PC-9 (cell line): ENCODE data around the gene CACNA1A. TPM values are rescaled to one million over a fixed set of nuclear protein-coding genes. Genes with fewer than 3 reads are reported as not detected.

Source experiments
- BruUV-seq: library from RNA; stranded (reverse); fragments of 400-500 nt; replicated peaks from 2 replicates; lab custom pipeline; 2021; lab: Mats Ljungman, UMichigan
- CTCF ChIA-PET: fragments of 300-600 bp; sonication (Branson Sonifier 250); formaldehyde crosslinking; loops from one replicate; lab custom pipeline; 2022; ENCODE audit warnings: antibody characterized with exemption; lab: Charles Lee
- POLR2A ChIA-PET: fragments of 300-600 bp; sonication (Branson Sonifier 250); formaldehyde crosslinking; loops from one replicate; lab custom pipeline; 2022; ENCODE audit warnings: antibody characterized with exemption; ENCODE audit not compliant: unreplicated experiment; lab: Charles Lee
- DNase-seq, 2 experiments: peaks; one replicate each; pipeline versions ENCODE4 v3.0.0 to v3.0.0-alpha.2; 2015 to 2022; ENCODE audit warnings: mixed read lengths in 1 of 2
- H2AFZ ChIP-seq: fragments of 200-600 bp; sonication (generic); 2 replicates; pipeline ENCODE4 v1.8.1; 2017; ENCODE audit warnings: antibody characterized with exemption
- H3F3A ChIP-seq: fragments of 200-600 bp; sonication (generic); 2 replicates; pipeline ENCODE4 v1.8.1; 2017; ENCODE audit warnings: antibody characterized with exemption, mild to moderate bottlenecking, low read depth; ENCODE audit not compliant: insufficient read depth
- H3K27ac ChIP-seq: fragments of 200-600 bp; sonication (generic); 2 replicates; pipeline ENCODE4 v1.6.1; 2016; ENCODE audit warnings: mixed run types
- H3K27me3 ChIP-seq: fragments of 200-600 bp; sonication (generic); 2 replicates; pipeline ENCODE4 v1.6.1; 2016; ENCODE audit warnings: low read depth, mixed run types; ENCODE audit not compliant: insufficient read depth
- H3K36me3 ChIP-seq: fragments of 200-600 bp; sonication (generic); 2 replicates; pipeline ENCODE4 v1.6.1; 2016; ENCODE audit warnings: low read depth, mixed run types
- H3K4me1 ChIP-seq: fragments of 200-600 bp; sonication (generic); replicated peaks from 2 replicates; pipeline ENCODE4 v1.6.1; 2016; ENCODE audit warnings: mixed run types; ENCODE audit not compliant: insufficient read depth
- H3K4me2 ChIP-seq: fragments of 200-600 bp; sonication (generic); 2 replicates; pipeline ENCODE4 v1.6.1; 2017; ENCODE audit warnings: mixed run types
- H3K4me3 ChIP-seq: fragments of 200-600 bp; sonication (generic); 2 replicates; pipeline ENCODE4 v1.6.1; 2016; ENCODE audit warnings: mixed run types
- H3K79me2 ChIP-seq: fragments of 200-600 bp; sonication (generic); 2 replicates; pipeline ENCODE4 v1.6.1; 2017; ENCODE audit warnings: low read depth, mixed run types
- H3K9me2 ChIP-seq: fragments of 200-600 bp; sonication (generic); 2 replicates; pipeline ENCODE4 v1.8.1; 2017; ENCODE audit warnings: mild to moderate bottlenecking; ENCODE audit not compliant: insufficient read depth
- H3K9me3 ChIP-seq: fragments of 200-600 bp; sonication (generic); 2 replicates; pipeline ENCODE4 v1.8.1; 2016; ENCODE audit warnings: low read depth; ENCODE audit not compliant: insufficient read depth
- H4K20me1 ChIP-seq: fragments of 200-600 bp; sonication (generic); 2 replicates; pipeline ENCODE4 v1.8.1; 2017; ENCODE audit not compliant: insufficient read depth
- EZH2 ChIP-seq: fragments of 200-600 bp; sonication (generic); IDR thresholded peaks from 2 replicates; pipeline ENCODE4 v1.8.0; 2017; ENCODE audit warnings: antibody characterized with exemption, low read depth
- intact Hi-C: fragments of 100-400 bp; cut with micrococcal nuclease; formaldehyde crosslinking; loops from one replicate; pipeline ENCODE4 v1.10.0; 2022; ENCODE audit not compliant: unreplicated experiment
- total RNA-seq: library from RNA; stranded (reverse); gene quantifications from 2 replicates; pipeline ENCODE4 v1.2.3, GENCODE V29; 2021
- TF ChIP-seq, protein P1 (sequence below): fragments of 200-600 bp; sonication (generic); conservative IDR thresholded peaks from 2 replicates; pipeline ENCODE4 v1.6.1; 2017; ENCODE audit warnings: mixed run types, antibody characterized with exemption, mild to moderate bottlenecking, moderate library complexity

CACNA1A gene
- total RNA-seq, 1 experiment from 2014 or later = 0.35 TPM

DNA sequence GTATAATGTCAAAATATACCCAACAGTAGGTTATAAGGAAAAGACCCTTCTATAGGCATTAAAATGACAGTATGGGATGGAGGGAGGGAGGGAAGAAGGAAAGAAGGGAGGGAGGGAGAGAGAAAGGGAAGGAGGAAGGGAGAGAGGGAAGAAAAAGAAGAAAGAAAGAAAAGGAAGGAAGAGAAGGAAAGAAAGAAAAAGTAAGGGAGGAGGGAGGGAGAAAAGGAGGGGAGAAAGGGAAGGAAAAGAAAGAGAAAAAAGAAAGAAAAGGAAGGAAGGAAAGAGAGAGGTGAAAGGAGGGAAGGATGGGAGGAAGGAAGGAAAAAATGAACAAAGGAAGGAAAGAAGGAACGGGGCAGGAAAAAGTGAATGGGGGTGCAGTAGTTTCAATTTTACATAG lies 35.3 kb upstream of the CACNA1A start:
- no peaks in the 10 kb centered on the region for H3K9me3 ChIP-seq
- BruUV-seq = no TSS peak
- no peak overlapping the region for H3K27ac ChIP-seq
- intact Hi-C loops = no loop called here
- no peak overlapping the region for H3K4me3 ChIP-seq
- no peak overlapping the region for H2AFZ ChIP-seq
- H3K9me2 ChIP-seq = no peaks in the 10 kb centered on the region
- H4K20me1 ChIP-seq = no peaks in the 10 kb centered on the region
- H3F3A ChIP-seq = no peaks in the 10 kb centered on the region
- no peaks in the 10 kb centered on the region for H3K4me1 ChIP-seq
- no peaks in the 10 kb centered on the region for H3K36me3 ChIP-seq
- no peaks in the 10 kb centered on the region for H3K79me2 ChIP-seq
- DNase-seq = no peak
- TF ChIP-seq, protein P1, sequence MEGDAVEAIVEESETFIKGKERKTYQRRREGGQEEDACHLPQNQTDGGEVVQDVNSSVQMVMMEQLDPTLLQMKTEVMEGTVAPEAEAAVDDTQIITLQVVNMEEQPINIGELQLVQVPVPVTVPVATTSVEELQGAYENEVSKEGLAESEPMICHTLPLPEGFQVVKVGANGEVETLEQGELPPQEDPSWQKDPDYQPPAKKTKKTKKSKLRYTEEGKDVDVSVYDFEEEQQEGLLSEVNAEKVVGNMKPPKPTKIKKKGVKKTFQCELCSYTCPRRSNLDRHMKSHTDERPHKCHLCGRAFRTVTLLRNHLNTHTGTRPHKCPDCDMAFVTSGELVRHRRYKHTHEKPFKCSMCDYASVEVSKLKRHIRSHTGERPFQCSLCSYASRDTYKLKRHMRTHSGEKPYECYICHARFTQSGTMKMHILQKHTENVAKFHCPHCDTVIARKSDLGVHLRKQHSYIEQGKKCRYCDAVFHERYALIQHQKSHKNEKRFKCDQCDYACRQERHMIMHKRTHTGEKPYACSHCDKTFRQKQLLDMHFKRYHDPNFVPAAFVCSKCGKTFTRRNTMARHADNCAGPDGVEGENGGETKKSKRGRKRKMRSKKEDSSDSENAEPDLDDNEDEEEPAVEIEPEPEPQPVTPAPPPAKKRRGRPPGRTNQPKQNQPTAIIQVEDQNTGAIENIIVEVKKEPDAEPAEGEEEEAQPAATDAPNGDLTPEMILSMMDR = no peak
- no peak for TF ChIP-seq EZH2
- ChIA-PET CTCF (no interaction called here), POLR2A (no interaction called here)
- H3K4me2 ChIP-seq = no peak overlapping the region
- peaks cover 46% of the 10 kb centered on the region for H3K27me3 ChIP-seq

DNA sequence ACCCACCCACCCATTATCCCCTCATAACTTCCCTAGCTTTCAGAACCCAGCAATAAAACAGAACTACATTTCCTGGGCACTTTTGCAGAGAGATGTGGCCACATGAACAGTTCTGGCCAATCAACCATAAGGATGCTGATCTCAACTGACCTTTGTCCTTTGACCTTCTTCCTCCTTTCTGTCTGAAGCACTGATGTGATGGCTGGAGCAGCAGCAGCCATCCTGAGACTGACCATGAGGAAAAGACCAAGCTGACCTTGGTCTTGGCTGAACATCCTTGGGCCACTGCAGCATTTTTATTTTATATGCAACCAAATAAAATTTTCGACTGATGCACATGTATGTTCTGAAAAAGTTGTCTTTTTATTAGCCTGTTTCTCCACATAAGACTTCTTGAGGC lies 33.1 kb upstream of the CACNA1A start:
- intact Hi-C loops = no loop called here
- Histone ChIP-seq H3K27ac (no peak overlapping the region), H4K20me1 (no peaks in the 10 kb centered on the region), H3K36me3 (no peaks in the 10 kb centered on the region), H3K9me2 (no peaks in the 10 kb centered on the region), H2AFZ (no peak overlapping the region), H3K4me2 (no peak overlapping the region), H3K27me3 (peaks cover 60% of the 10 kb centered on the region), H3K79me2 (no peaks in the 10 kb centered on the region), H3F3A (no peaks in the 10 kb centered on the region), H3K9me3 (no peaks in the 10 kb centered on the region), H3K4me1 (no peaks in the 10 kb centered on the region), H3K4me3 (no peak overlapping the region)
- no peak for DNase-seq
- BruUV-seq = no TSS peak
- ChIA-PET POLR2A (interaction anchor here (0.5 kb wide), 1 partner anchor 997 kb away, joined by 5 read pairs; no protein-coding TSS in a partner anchor), CTCF (no interaction called here)
- no peak for TF ChIP-seq EZH2
- TF ChIP-seq, protein P1 = no peak

DNA sequence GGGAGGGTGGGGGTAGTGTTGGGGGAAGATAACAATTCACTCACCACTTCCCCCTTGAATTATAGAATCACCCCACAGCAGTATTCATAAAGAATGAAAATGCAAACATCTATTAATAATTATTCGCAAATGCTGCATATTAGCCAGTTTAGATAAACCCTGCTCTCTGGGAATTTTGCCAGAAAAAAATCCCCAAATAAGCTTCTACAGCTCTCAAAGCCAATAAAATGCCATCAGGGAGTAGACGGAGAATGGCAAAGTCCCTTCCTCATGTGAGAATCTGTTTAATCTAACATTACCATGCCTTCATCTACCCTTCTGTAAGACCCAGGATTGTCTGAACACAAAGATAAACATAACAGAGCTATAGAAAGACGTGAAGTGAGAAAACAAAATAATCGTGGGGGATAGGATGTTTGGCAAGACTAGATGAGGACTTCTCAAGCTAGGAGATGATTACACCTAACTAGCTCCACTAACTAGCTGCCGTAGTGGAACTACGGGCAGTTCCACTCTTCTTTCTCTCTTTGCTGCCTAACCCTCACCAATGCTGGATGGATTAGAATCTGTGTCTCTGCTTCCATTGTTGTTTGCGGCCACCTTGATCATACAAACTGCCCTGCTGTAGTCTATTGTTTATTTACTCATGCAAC lies 32.4 kb upstream of the CACNA1A start:
- BruUV-seq = no TSS peak
- TF ChIP-seq, protein P1 = no peak

More for the DNA sequence above, 32.4 kb upstream of the CACNA1A start:
- H3K4me2 ChIP-seq = no peak overlapping the region
- no peak for DNase-seq
- POLR2A ChIA-PET = interaction anchor here (0.5 kb wide), 1 partner anchor 997 kb away, joined by 5 read pairs; no protein-coding TSS in a partner anchor
- no peaks in the 10 kb centered on the region for H4K20me1 ChIP-seq
- CTCF ChIA-PET = no interaction called here
- no peak overlapping the region for H3K4me3 ChIP-seq
- H2AFZ ChIP-seq = no peak overlapping the region
- intact Hi-C loops = no loop called here
- H3K9me3 ChIP-seq = no peaks in the 10 kb centered on the region
- H3K27me3 ChIP-seq = peaks cover 66% of the 10 kb centered on the region
- H3K36me3 ChIP-seq = no peaks in the 10 kb centered on the region
- H3K9me2 ChIP-seq = no peaks in the 10 kb centered on the region
- H3F3A ChIP-seq = no peaks in the 10 kb centered on the region
- no peaks in the 10 kb centered on the region for H3K4me1 ChIP-seq
- no peaks in the 10 kb centered on the region for H3K79me2 ChIP-seq
- no peak overlapping the region for H3K27ac ChIP-seq
